Muscle of arm (tissue), 12 donors: ENCODE measurements around the gene USP47. TPM values are rescaled to one million over a fixed set of nuclear protein-coding genes. Genes with fewer than 3 reads are reported as not detected.

Experiments
- DNase-seq: peaks from one replicate; pipeline ENCODE4 v3.0.0-alpha.2; 2013
- polyA plus RNA-seq, 12 donors: library from polyadenylated mRNA; unstranded; fragments of 120-200 nt; gene quantifications; one replicate each; pipeline ENCODE4 v1.2.1, GENCODE V29; 2013; ENCODE audit not compliant: insufficient read length in 12 of 12

Gene USP47
- polyA plus RNA-seq, 12 donors = 60.4 to 85.4 (median 71.5) TPM; not detected in 1

- DNase-seq = no peak
Measured at GRCh38 chr11:11965656-11966353, 124.0 kb downstream of the USP47 start.

DNA sequence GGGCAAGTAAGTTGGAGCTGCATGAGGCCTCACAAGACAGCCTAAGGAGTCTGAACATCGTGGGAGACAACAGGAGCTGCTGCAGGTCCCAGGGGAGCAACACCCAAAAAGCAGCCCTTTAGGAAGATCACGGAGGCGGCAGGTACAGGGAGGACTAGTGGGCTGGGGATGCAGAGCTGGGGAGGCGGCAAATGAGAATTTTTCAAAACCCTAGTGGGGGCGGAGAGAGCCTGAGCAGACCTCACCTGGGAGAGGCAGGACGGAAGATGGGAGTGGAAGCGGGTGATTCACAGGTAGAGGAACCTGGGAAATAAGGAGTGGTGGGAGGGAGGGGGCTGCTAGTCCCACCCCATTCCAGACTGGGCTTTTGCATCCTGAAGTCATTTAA, 124.6 kb downstream of the USP47 start:
- no peak for DNase-seq

- no peak for DNase-seq
Measured at GRCh38 chr11:11966826-11967668, 125.3 kb downstream of the USP47 start.

DNA sequence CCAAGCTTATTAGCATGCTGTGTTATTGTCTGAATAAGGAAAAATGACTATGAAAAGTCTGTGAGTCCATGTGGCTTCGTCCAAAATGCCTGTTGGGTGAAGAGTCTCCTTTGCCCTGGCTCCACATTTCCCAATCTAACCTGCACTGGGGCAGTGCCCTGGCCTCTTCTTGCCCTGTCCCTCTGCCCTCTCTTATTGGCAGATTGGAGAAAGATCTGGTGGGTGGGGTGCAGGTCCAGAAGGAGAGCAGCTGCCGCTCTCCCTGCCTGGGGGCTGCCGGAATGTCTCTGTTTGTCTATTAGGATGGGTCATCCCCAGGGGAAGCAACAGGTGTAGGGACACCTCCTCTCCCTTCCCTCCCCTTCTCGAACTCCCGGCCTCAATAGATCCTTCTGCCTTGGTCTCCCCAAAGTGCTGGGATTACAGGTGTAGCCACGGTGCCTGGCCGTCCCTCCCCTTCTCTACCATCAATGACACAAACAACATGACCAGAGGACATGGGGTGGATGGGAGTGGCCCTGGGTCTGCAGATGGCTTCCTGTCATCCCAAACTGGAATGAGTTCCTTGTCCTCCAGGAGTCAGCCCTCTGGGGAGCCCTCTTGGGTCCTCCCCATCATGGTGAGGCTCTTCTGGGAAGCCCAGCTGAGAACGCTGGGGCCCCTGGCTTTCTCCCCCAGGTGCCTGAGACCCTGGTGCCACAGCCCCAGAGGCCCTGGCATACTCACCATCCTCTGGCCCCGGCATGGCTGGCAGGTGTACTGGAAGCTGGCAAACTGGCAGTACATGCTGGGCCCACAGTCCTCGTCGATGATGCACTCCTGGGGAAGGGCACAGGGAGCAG, 126.1 kb downstream of the USP47 start:
- no peak for DNase-seq

- peak; percentile 76 for DNase-seq
Measured at GRCh38 chr11:11968511-11969280, 126.9 kb downstream of the USP47 start.

DNA sequence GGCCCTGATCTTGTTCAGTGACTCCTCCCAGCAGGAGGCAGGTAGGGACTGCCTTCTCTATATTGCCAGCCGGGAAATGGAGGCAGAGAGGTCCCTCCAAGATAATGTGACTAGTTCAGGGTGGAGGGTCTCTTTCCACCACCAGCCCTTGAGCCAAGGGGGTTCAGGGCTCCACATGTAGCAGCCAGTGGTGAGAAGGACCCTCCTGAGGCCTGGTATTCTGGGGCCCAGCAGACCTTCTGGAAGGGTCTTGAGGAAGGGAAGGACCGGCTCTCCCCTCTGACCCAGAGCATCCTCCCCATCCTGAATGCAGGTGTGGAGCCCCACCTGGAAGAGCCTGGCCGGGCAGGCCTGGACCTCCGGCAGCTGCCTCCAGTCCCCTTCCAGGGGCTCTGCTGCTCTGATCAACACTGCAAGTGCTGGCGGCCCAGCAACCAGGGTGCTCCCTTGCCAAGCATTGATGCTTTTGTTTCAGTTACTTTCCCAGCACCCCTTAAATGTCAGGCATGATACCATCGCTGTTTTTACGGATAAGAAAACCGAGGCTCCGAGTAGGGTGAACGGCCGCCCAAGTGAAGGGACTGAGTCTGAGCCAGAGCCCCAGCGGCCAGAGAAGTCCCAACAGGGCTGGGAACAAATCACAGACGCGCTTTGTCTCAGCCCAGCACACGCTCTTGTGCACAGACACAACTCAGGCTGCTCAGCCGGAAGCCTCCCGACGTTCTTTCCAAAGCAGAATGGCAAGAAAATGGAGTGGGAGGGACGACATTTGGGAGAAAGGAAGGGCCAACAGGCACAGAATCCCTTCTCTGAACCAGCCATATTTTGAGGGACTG, 127.8 kb downstream of the USP47 start:
- DNase-seq = no peak

- DNase-seq = no peak
Measured at GRCh38 chr11:11970556-11970955, 128.8 kb downstream of the USP47 start.

- DNase-seq = no peak
Measured at GRCh38 chr11:11971906-11972547, 130.3 kb downstream of the USP47 start.

GRCh38 chr11:11972730-11973341, 131.1 kb downstream of the USP47 start:
- no peak for DNase-seq

GRCh38 chr11:11973361-11973800, 131.6 kb downstream of the USP47 start:
- DNase-seq = peak; percentile 92

DNA sequence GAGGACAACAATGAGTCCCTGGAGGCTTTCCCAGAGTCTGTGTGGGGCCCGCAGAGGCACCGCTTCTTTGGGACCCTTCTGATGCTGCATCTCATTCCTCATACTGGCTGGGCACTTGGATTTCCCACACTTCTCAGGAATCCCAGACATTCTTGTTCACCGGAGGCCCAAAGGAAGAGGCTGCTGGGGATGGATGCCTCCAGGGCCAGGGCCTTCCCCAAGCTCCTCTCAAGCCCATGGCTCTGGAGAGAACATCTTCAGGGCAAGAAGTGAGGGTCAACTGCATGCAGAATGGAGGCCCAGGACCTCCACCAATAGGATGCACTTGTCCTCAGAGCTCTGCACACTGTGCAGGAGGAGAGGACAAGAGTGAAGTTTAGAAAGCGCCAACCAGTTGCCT, 132.1 kb downstream of the USP47 start:
- no peak for DNase-seq

DNA sequence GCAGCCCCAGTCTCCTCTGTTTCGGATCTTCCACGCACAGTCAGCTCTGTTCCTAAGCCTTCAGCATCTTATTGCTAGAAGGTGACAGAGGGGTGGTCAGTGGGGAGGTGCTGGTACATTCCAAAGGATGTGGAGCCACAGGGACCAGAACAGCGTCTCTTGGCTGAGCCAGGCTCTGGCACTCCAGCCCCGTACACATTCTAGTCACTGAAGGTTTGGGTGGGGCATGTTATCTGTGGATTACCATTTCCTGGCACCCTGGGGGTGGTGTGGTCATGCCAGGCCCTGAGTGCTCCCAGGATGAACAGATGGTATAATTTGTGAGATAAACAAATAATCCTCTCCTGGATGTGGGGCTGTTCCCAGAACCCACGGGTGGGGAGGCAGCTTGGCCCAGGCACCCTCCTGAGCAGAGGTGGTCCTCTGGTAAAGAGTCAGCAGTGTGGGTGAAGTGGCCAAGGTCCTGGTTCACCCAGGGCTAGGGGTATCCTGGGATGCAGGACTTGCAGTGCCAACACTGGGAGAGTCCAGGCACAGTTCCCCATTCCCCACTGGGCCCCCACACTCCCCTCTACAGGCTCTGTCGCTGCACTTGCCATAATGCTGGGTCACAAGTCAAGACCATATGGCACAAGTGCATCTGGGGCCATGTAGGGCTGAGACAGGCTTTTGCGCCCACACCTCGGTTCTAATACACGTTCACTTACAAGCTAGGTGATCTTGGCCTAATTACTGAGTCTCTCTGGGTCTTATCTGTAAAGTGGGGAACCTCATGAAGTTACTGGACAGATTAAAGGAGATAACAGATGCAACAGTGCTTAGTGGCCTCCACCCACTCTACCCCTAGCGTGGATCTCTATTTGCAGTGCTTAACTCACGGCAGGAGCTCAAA, 133.7 kb downstream of the USP47 start:
- no peak for DNase-seq

DNA sequence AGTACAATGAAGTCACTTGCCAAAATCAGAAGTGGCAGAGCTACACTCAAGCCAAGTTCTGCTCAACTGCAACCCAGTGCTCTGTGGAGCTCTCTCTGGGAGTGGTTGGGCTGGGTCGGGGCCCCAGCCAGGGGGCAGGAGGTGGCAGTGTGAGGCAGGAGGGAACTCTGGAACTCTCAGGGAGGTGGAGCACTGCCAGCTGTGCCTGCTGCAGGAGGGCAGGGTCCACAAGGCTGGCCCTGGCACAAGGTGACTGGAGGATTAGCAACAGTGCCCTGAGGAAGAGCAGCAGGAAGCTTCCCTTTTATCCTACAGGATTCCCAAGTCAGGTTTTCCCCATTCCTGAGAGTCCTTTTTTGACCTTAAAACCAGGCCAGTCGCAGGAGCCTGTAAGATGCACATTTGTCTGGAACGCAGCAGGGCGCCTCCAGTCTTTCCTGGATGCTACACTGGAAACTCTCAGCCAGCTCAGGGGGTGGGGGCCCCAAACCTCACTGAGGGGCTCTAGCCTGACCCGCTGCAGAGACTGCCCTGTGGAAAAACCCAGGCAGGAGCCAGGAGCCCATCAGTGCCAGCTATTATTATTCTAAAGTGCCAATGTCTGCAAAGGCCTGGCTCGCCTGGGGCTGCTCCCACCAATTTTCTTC, 134.8 kb downstream of the USP47 start:
- DNase-seq = peak; percentile 64

- DNase-seq = peak; percentile 72
Measured at GRCh38 chr11:11977206-11977938, 135.6 kb downstream of the USP47 start.

- no peak for DNase-seq
Measured at GRCh38 chr11:11978098-11978637, 136.4 kb downstream of the USP47 start.

DNA sequence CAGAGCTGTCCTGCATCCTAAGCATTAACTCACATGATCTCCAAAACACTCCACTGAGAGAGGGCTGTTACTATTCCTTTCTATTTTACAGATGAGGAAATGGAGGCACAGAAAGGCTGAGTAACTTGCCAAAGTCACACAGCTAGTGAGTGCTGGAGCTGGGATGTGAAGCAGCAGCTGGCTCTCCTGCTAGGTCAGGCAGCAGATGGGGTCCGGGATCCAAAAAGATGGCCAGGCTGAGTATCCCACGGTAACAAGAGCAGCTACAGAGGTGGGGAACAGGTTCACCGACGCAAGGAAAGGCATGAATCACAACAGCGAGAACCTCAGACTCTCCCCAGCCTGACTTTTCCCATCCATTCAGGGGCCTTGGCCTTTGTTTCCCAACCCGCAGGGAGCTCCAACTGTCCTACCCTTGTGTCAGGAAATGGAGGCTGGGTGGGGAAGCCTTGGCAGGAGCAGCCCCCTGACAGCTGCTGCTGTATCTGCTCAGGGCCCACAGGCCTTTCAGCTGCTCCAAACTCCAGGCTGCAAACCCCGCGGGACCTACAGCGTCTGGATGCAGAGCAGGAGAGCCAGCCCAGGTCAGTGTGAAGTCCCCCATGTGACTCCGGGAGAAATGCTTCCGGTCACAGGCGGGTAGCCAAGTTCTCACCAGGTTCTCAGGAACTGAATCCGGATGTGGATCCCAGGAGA, 137.2 kb downstream of the USP47 start:
- DNase-seq = peak; percentile 70
